ENCODE measurements around the gene HES4.

The HES4 gene

DNA sequence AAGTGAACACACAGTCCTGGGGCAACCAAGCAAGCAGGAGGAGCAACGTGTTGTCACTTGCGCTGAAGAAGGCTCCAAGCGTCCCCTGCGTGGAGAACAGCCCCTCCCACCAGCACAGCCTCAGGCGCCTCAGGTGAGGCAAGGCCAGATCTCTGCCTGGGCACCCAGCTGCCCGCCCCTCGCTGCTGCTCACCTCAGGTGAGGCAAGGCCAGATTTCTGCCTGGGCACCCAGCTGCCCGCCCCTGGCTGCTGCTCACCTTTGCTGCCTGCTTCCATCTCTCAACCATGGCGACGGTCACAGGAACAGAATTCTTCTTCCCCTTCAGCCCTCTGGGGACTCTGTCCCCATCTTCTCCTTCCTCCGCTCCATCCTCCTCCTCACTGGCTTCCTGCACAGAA is 43.3 kb downstream of the HES4 start:
- TF ChIP-seq, protein P1, sequence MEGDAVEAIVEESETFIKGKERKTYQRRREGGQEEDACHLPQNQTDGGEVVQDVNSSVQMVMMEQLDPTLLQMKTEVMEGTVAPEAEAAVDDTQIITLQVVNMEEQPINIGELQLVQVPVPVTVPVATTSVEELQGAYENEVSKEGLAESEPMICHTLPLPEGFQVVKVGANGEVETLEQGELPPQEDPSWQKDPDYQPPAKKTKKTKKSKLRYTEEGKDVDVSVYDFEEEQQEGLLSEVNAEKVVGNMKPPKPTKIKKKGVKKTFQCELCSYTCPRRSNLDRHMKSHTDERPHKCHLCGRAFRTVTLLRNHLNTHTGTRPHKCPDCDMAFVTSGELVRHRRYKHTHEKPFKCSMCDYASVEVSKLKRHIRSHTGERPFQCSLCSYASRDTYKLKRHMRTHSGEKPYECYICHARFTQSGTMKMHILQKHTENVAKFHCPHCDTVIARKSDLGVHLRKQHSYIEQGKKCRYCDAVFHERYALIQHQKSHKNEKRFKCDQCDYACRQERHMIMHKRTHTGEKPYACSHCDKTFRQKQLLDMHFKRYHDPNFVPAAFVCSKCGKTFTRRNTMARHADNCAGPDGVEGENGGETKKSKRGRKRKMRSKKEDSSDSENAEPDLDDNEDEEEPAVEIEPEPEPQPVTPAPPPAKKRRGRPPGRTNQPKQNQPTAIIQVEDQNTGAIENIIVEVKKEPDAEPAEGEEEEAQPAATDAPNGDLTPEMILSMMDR (IDR thresholded peaks at IDR 0.05; ENCODE audit: low read depth, low read length) = no peak
- no peak for DNase-seq (ENCODE audit: low read depth in 2 of 2)
- H3K4me3 ChIP-seq (replicated peaks in 1 of 2; ENCODE audit: low read depth in 2 of 2, low read length in 2 of 2) = no peak overlapping the region

DNA sequence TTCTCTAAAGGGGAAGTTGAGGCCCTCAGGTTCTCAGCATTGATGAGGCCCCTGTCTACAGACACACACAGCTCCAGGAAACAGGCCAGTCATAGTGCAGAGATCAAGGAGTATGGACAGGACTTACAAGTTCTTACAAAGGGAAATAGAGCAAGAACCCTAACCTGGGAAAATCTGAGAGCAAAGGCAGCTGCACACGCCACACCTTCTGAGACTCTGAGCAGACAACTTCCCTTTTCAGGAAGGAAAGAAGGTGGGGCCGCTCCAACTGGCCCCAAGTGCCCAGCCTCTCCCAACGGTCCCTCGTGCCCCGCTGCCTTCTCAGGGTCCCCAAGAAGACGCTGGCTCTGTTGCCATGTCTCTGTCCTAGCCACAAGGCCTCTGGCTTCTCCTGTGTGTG is 44.4 kb downstream of the HES4 start:
- H3K4me3 ChIP-seq (replicated peaks in 1 of 2; ENCODE audit: low read depth in 2 of 2, low read length in 2 of 2) = no peak overlapping the region
- DNase-seq (ENCODE audit: low read depth in 2 of 2) = no peak

DNA sequence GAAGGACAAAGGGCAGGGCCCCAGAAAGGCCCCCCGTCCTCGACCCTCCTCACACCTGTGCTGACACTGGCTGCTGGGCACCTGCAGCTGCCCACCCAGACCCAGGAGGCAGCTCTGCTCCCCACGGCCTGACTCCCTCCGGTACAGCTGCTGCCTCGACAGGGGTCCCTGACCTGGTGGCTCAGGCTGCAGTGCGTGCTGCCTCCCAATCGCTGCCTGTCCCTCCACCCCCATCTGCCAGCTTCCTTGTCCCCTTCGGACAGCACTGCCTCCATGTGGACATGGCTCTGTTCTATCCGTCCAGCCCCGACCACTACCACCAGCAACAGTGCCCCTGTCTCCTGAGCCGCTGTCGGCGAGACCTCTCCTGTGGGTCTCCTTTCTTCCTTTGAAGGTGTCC is 45.0 kb downstream of the HES4 start:
- TF ChIP-seq, protein P1 (IDR thresholded peaks at IDR 0.05; ENCODE audit: low read depth, low read length) = no peak
- no peak for DNase-seq (ENCODE audit: low read depth in 2 of 2)
- no peak overlapping the region for H3K4me3 ChIP-seq (replicated peaks in 1 of 2; ENCODE audit: low read depth in 2 of 2, low read length in 2 of 2)

More for the DNA sequence above, 44.4 kb downstream of the HES4 start:
- TF ChIP-seq, protein P1 (IDR thresholded peaks at IDR 0.05; ENCODE audit: low read depth, low read length) = no peak

DNA sequence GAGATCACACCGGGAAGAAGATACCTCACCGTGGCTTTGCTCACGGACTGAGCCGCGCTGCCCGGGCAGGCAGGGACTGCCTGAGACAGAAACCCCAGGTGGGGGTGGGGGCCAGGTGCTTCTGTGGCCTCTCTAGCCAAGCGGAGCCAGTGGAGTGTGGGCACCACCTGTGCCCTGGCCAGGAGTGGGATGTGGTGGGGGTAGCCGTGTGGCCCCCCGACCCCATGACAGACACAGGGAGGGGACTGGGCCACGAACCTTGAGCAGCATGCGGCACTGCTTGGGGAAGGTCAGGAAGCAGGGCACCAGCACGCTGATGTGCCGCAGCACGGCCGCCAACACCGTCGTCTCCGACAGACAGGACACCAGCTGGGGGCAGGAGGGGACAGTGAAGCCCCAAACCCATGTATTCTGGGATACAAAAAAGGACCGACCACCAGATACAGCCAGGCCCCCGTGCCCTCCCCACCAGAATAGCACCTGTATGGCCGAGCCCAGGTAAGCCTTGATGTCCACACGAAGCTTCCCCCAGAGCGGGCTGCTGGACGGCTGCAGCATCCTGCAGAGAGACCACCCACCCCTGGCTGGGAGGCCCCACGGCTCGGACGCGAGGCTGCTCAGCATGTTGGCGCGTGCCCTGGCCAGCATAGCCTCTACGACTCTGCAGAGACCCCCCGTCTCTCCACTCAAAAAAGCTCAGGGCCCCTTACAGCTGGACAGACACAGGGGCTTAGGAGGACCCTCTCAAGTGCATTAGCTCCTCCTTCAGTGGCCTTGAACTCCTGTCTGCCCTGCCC is 46.2 kb downstream of the HES4 start:
- DNase-seq (ENCODE audit: low read depth in 2 of 2) = no peak
- TF ChIP-seq, protein P1 (IDR thresholded peaks at IDR 0.05; ENCODE audit: low read depth, low read length) = no peak
- no peak overlapping the region for H3K4me3 ChIP-seq (replicated peaks in 1 of 2; ENCODE audit: low read depth in 2 of 2, low read length in 2 of 2)

DNA sequence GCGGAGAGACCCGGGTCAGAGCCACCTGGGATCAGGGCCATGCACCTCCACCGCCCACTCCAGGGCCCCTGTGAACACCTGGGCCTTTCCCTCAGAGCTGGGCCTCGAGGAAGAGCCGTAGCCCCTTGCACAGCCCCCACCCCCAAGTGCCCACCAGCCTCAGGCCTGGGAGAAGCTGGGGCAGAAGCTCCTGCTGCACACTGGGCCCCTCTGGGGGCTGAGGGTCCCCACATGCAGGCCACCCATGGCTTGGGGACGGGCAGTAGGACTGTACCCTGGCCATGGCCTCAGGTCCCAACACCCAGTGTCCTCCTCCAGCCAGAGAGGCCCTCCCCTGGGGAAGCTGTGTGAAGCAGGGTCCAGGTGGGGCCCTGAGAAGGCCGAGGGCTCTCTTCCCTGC is 47.3 kb downstream of the HES4 start:
- DNase-seq (ENCODE audit: low read depth in 2 of 2) = no peak
- no peak overlapping the region for H3K4me3 ChIP-seq (replicated peaks in 1 of 2; ENCODE audit: low read depth in 2 of 2, low read length in 2 of 2)
- TF ChIP-seq, protein P1 (IDR thresholded peaks at IDR 0.05; ENCODE audit: low read depth, low read length) = no peak

DNA sequence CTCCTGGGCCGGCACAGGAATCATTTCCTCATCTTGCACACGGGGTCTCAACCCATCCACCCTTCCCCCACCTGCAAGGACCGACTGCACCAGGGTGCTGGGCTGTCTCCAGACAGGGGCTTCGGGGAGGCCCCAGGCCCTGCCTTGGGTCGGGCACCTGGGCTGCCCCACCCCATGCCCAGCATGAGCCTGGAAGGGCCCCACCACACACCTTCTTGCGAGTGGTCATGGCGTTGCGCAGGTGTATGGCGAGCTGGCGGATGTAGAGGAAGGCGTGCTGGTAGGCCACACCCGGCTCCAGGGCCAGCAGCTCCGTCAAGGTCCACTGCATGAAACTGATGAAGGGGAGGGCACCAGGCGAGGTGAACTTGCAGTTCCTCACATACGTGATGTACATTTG is 47.7 kb downstream of the HES4 start:
- no peak for DNase-seq (ENCODE audit: low read depth in 2 of 2)
- H3K4me3 ChIP-seq (replicated peaks in 1 of 2; ENCODE audit: low read depth in 2 of 2, low read length in 2 of 2) = no peak overlapping the region
- TF ChIP-seq, protein P1 (IDR thresholded peaks at IDR 0.05; ENCODE audit: low read depth, low read length) = no peak

DNA sequence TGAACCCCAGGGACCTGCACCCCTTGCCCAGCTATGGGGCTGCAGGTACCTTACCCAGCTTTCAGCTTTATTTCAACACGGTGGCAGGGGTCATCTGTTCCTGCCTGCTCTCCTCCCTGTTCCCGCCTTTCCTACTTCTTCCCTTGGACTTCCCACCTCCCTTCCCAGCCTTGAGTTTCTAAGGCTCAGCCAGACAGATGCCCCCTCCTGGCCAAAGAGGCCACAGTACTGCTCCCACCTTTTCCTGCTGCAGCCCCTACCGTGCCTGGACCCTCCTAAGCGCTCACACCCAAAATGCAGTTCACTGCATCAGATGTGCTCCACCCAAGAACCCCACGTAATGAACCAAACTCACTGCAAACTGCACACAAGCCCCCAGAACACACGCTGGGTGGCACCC is 48.5 kb downstream of the HES4 start:
- peak in 1 of 2 donors; percentile 39 for DNase-seq (ENCODE audit: low read depth in 2 of 2)
- H3K4me3 ChIP-seq (replicated peaks in 1 of 2; ENCODE audit: low read depth in 2 of 2, low read length in 2 of 2) = no peak overlapping the region
- TF ChIP-seq, protein P1 (IDR thresholded peaks at IDR 0.05; ENCODE audit: low read depth, low read length) = peak; percentile 36
